Dendritic cell treated with granulocyte-macrophage colony-stimulating factor and Interleukin-4, amounts not matched to agents 40 ng/mL and 50 ng/mL, for 4 days (primary cell): ENCODE results near the gene EXOC3.
"Not testable (repeated sequence)": the region's sequence is repeated elsewhere in the genome, so short reads cannot be mapped to it uniquely, and the experiment has no call there.

Source experiments
- H3K27ac Mint-ChIP-seq: one replicate; pipeline ENCODE4 v1.8.0; 2022; ENCODE audit warnings: mild to moderate bottlenecking, mixed read lengths
- H3K27me3 Mint-ChIP-seq: one replicate; pipeline ENCODE4 v1.8.0; 2022; ENCODE audit warnings: mild to moderate bottlenecking, mixed read lengths
- H3K36me3 Mint-ChIP-seq: one replicate; pipeline ENCODE4 v1.8.0; 2022; ENCODE audit warnings: low read depth, mixed read lengths
- H3K4me1 Mint-ChIP-seq: one replicate; pipeline ENCODE4 v1.8.0; 2022; ENCODE audit warnings: low read depth, mixed read lengths
- H3K4me3 Mint-ChIP-seq: one replicate; pipeline ENCODE4 v1.8.0; 2022; ENCODE audit warnings: mild to moderate bottlenecking, moderate library complexity, mixed read lengths
- H3K9me3 Mint-ChIP-seq: one replicate; pipeline ENCODE4 v1.8.0; 2022; ENCODE audit warnings: mixed read lengths
- intact Hi-C: fragments of 100-400 bp; cut with micrococcal nuclease; formaldehyde crosslinking; loops from one replicate; pipeline ENCODE4 v1.15.0; 2022

Gene EXOC3

DNA sequence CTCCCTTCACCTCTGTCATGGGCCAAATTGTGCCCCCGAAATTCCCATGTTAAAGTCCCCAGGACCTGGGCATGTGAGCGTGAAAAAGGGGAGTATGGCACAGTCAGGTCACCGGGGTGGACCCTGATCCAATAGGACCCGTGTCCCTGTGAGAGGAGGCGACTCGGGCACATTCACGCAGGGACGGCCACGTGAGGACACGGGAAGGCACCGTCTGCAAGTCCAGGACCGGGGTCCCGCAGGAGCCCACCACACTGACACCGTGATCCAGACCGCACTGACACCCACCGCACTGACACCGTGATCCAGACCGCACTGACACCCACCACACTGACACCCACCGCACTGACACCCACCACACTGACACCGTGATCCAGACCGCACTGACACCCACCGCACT, 43.6 kb downstream of the EXOC3 start:
- not testable (repeated sequence) for H3K4me3 Mint-ChIP-seq
- peak overlapping the region; percentile 35 for H3K27ac Mint-ChIP-seq
- intact Hi-C loops: loop anchor here (10.0 kb wide), 1 partner anchor 118 kb away; no protein-coding TSS in a partner anchor

DNA sequence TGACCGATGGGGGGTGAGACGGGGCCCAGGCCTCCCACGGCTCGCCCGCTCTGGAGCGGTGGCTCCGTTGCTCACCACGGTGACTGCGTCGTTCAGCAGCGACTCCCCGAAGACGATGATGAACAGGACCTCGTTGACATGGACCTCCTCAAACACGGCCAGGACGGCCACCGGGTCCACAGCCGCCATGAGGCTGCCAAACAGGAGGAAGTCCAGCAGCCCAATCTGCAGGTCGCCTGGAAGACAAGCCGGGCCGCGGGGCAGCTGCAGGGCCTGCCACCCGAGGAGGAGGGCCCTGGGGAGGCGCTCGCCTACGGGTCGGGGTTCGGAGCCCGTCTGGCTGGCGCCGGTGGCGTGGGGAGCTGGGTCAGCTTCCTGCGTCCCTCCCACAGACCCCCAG, 45.3 kb downstream of the EXOC3 start:
- Mint-ChIP-seq H3K27ac (no peak overlapping the region), H3K4me3 (no peak overlapping the region), H3K36me3 (no peaks in the 10 kb centered on the region), H3K9me3 (no peaks in the 10 kb centered on the region), H3K4me1 (peaks cover 20% of the 10 kb centered on the region), H3K27me3 (peaks cover 78% of the 10 kb centered on the region)
- intact Hi-C loops: loop anchor here (10.0 kb wide), 1 partner anchor 117 kb away; no protein-coding TSS in a partner anchor

More for the DNA sequence above, 43.6 kb downstream of the EXOC3 start:
- peaks cover 80% of the 10 kb centered on the region for H3K27me3 Mint-ChIP-seq
- peaks cover 20% of the 10 kb centered on the region for H3K4me1 Mint-ChIP-seq
- H3K9me3 Mint-ChIP-seq, H3K36me3 Mint-ChIP-seq: not testable (repeated sequence)

GRCh38 chr5:488744-489688, 46.0 kb downstream of the EXOC3 start:
- H3K4me3 Mint-ChIP-seq: no peak overlapping the region
- intact Hi-C loops: loop anchor here (10.0 kb wide), 1 partner anchor 116 kb away; no protein-coding TSS in a partner anchor
- no peaks in the 10 kb centered on the region for H3K36me3 Mint-ChIP-seq
- peaks cover 20% of the 10 kb centered on the region for H3K4me1 Mint-ChIP-seq
- H3K27ac Mint-ChIP-seq: no peak overlapping the region
- peaks cover 80% of the 10 kb centered on the region for H3K27me3 Mint-ChIP-seq
- H3K9me3 Mint-ChIP-seq: no peaks in the 10 kb centered on the region

DNA sequence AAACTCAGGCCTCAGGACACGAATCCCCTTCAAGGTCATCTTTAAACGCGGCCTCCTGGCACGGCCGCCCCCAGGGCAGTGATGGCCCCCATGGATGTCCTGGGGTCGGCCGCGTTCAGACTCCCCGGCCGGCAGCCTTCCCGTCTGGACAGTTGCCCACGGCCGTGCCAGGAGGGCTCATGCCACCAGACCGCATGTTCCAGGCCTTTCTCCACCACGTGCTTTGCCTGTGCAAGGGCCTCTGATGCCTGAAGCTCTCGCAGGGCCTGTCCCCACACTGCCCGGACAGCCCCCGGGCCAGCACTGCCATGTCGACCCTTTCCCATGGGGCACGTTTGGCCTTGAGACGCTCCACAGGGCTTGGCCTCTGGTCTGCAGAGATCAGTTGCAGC, 46.7 kb downstream of the EXOC3 start:
- Mint-ChIP-seq H3K27me3 (peaks cover 82% of the 10 kb centered on the region), H3K36me3 (no peaks in the 10 kb centered on the region), H3K4me3 (no peak overlapping the region), H3K4me1 (peaks cover 20% of the 10 kb centered on the region), H3K27ac (no peak overlapping the region), H3K9me3 (no peaks in the 10 kb centered on the region)
- intact Hi-C loops: loop anchor here (10.0 kb wide), 1 partner anchor 115 kb away; no protein-coding TSS in a partner anchor

- Mint-ChIP-seq H3K27me3 (peaks cover 79% of the 10 kb centered on the region), H3K9me3 (no peaks in the 10 kb centered on the region), H3K4me3 (no peak overlapping the region), H3K27ac (no peak overlapping the region), H3K36me3 (no peaks in the 10 kb centered on the region), H3K4me1 (peaks cover 13% of the 10 kb centered on the region)
- intact Hi-C loops: no loop called here
Measured at GRCh38 chr5:490116-491106, 47.4 kb downstream of the EXOC3 start.

DNA sequence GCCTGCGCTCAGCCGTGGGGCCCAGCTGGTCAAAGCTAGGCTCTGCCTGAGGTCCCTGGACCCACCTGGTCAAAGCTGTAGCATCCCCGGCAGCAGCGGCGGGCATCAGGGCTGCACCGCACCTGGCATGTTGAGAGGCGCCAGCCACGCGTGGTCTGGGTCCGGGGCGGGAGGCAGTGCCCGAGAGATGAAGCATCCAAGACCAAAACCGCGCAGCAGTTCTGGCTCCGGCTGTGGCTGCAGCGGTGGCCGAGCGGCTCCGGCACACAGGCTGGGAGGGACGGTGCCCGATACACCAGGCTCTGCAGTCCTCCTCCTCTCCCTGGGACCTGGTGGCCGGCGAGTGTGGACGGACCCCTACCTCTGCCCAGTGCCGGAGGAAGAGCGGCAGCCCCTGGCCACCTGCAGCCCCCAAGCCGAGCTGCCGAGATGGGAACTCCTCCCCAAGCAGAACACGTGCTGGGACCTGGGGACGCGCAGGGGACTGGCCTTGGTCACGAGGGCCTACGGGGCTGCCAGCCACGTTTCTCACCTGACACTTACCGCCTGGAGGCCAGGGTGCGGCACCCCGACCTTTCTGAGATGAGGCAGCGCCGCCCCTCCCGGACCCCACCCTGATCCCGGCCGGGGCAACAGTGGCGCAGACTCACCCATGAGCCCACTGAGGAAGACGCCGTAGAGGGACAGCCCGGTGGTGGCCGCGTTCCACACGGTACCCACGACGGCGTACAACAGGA, 48.3 kb downstream of the EXOC3 start:
- H3K27ac Mint-ChIP-seq: no peak overlapping the region
- no peaks in the 10 kb centered on the region for H3K9me3 Mint-ChIP-seq
- intact Hi-C loops: no loop called here
- peaks cover 4% of the 10 kb centered on the region for H3K4me1 Mint-ChIP-seq
- H3K36me3 Mint-ChIP-seq: no peaks in the 10 kb centered on the region
- peaks cover 79% of the 10 kb centered on the region for H3K27me3 Mint-ChIP-seq
- H3K4me3 Mint-ChIP-seq: no peak overlapping the region

DNA sequence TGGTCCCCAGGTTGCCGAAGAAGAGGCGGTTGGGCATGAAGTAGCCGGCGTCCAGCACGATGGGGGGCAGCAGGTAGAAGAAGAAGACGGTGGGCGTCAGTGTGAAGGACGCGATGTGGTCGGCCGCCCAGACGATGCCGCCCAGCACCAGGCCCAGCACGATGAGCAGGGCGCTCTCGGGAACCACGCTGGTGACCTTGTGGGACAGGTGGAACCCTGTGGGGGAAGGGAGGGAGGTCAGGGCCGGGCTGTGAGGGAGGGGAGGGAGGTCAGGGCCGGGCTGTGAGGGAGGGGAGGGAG, 48.8 kb downstream of the EXOC3 start:
- intact Hi-C loops: no loop called here
- Mint-ChIP-seq H3K4me1 (no peaks in the 10 kb centered on the region), H3K27me3 (peaks cover 82% of the 10 kb centered on the region), H3K4me3 (no peak overlapping the region), H3K36me3 (no peaks in the 10 kb centered on the region), H3K9me3 (no peaks in the 10 kb centered on the region), H3K27ac (no peak overlapping the region)

GRCh38 chr5:492314-492893, 49.4 kb downstream of the EXOC3 start:
- no peak overlapping the region for H3K4me3 Mint-ChIP-seq
- H3K27me3 Mint-ChIP-seq: peaks cover 86% of the 10 kb centered on the region
- H3K9me3 Mint-ChIP-seq: no peaks in the 10 kb centered on the region
- H3K27ac Mint-ChIP-seq: no peak overlapping the region
- intact Hi-C loops: no loop called here
- H3K4me1 Mint-ChIP-seq: no peaks in the 10 kb centered on the region
- H3K36me3 Mint-ChIP-seq: no peaks in the 10 kb centered on the region

DNA sequence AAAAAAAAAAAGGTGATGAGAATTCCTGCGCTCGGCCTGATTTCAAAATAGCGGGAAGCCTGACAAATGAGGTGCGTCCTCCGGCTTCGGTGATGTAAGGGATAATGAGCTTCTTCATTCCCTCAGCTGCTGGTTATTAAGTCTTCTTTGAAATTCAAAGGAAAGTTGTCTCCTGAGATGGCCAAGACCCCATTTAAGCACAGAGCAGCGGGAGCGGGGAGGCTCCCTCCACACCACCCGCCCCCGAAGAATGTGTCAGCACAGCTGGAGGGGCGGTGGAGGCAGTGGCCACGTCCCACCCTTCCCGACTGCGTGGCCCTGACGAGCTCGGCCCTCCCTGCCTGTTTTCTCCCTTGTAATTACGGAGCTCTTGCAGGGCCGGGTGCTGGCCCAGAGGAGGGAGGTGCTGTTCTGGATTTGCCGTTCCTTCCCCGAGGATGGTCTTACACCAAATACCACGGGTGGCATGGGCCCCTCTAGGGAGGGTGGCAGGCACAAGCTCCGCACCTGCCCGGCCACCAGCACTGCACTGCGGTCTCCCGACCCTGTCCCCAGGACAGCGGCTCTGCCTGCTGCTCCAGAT, 50.2 kb downstream of the EXOC3 start:
- intact Hi-C loops: no loop called here
- H3K27ac Mint-ChIP-seq: no peak overlapping the region
- no peaks in the 10 kb centered on the region for H3K4me1 Mint-ChIP-seq
- no peaks in the 10 kb centered on the region for H3K9me3 Mint-ChIP-seq
- peaks cover 85% of the 10 kb centered on the region for H3K27me3 Mint-ChIP-seq
- no peaks in the 10 kb centered on the region for H3K36me3 Mint-ChIP-seq
- no peak overlapping the region for H3K4me3 Mint-ChIP-seq

- intact Hi-C loops: no loop called here
- no peak overlapping the region for H3K4me3 Mint-ChIP-seq
- no peaks in the 10 kb centered on the region for H3K9me3 Mint-ChIP-seq
- H3K4me1 Mint-ChIP-seq: no peaks in the 10 kb centered on the region
- H3K27ac Mint-ChIP-seq: no peak overlapping the region
- peaks cover 85% of the 10 kb centered on the region for H3K27me3 Mint-ChIP-seq
- no peaks in the 10 kb centered on the region for H3K36me3 Mint-ChIP-seq
Measured at GRCh38 chr5:493758-494157, 50.8 kb downstream of the EXOC3 start.

DNA sequence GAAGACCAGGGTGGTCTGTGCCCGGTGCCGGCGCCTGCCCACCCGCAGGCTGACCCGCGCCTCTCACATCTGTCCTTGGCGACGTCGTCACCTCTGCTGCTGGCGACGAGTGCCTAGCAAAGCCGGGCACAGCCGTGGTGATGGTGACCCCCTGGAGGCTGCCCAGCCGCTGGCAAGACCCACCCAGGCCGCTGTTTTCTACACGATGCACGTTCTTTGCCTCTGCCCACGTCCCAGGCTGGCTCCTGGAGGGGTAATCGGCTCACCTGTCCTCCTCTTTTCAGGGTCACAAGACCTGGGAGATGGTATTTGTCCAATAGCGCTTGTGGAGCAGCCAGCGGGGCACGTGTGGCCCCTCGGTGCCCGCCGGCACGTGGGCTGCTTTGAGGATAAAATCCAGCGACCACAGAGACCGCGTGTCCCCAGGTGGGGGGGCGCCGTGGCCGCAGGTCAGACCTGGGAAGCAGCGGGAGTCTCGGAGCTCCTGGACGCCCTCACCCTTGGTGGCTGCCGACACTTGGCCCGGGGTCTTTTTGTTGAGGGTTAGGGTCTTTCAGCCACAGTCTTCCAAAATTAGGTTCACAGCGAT, 51.8 kb downstream of the EXOC3 start:
- intact Hi-C loops: no loop called here
- H3K4me3 Mint-ChIP-seq: no peak overlapping the region
- no peaks in the 10 kb centered on the region for H3K36me3 Mint-ChIP-seq
- no peaks in the 10 kb centered on the region for H3K9me3 Mint-ChIP-seq
- no peak overlapping the region for H3K27ac Mint-ChIP-seq
- H3K4me1 Mint-ChIP-seq: no peaks in the 10 kb centered on the region
- H3K27me3 Mint-ChIP-seq: peaks cover 87% of the 10 kb centered on the region

DNA sequence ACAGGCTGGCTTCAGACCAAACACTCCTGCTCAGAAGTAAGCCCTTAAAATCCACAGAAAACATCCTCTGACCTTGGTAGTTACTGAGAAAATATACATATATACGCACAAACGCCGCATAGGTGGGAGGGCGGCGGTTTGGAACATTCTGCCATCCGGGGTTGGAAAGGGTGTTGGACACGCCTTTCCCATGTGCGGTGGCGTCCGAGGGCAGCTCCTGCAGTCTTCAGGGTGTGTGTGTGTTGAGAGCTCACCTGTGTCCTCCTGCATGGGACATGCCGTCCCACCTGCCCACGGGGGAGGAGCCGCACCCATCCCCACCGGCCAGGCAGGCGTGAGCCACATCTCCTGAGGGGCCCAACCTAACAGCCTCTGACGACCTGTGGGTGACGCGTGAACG, 53.1 kb downstream of the EXOC3 start:
- Mint-ChIP-seq H3K27ac (no peak overlapping the region), H3K36me3 (no peaks in the 10 kb centered on the region), H3K4me3 (no peak overlapping the region), H3K27me3 (peaks cover 87% of the 10 kb centered on the region), H3K4me1 (no peaks in the 10 kb centered on the region), H3K9me3 (no peaks in the 10 kb centered on the region)
- intact Hi-C loops: no loop called here
